ENCODE results near the gene PLXNA3. TPM values are rescaled to one million over a fixed set of nuclear protein-coding genes. Genes with fewer than 3 reads are reported as not detected.

Gene PLXNA3
- total RNA-seq, 1 donor from 2014 or later = 49.0 TPM

DNA sequence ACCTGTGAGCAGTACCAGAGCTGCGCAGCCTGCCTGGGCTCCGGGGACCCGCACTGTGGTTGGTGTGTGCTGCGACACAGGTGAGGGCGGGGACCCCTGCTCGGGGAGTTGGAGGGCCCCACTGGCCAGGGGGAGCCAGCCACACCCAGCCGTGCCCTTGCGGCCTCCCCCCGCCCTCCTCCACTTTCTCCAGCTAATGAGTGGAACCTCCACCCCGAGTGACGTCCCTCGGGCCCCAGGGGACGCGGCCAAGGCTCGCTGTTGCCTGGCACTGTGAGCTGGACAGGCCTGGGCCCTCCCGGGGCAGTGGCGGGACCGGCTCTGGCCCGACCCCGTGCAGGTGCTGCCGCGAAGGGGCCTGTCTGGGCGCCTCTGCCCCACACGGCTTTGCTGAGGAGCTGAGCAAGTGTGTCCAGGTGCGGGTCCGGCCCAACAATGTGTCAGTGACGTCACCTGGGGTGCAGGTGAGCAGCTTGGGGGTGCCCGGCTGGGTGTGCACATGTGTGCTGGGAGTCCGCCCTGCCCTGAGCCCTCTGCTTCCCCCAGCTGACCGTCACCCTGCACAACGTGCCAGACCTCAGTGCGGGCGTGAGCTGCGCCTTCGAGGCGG is 5.6 kb downstream of the PLXNA3 start:
- Histone ChIP-seq H3K4me3 (no peak overlapping the region), H3K4me1 (no peaks in the 10 kb centered on the region), H3K27ac (no peak overlapping the region), H3K9me3 (no peaks in the 10 kb centered on the region), H3K27me3 (no peaks in the 10 kb centered on the region), H3K36me3 (no peaks in the 10 kb centered on the region)
- ATAC-seq (no peak), DNase-seq (no peak)
- TF ChIP-seq, protein P1, sequence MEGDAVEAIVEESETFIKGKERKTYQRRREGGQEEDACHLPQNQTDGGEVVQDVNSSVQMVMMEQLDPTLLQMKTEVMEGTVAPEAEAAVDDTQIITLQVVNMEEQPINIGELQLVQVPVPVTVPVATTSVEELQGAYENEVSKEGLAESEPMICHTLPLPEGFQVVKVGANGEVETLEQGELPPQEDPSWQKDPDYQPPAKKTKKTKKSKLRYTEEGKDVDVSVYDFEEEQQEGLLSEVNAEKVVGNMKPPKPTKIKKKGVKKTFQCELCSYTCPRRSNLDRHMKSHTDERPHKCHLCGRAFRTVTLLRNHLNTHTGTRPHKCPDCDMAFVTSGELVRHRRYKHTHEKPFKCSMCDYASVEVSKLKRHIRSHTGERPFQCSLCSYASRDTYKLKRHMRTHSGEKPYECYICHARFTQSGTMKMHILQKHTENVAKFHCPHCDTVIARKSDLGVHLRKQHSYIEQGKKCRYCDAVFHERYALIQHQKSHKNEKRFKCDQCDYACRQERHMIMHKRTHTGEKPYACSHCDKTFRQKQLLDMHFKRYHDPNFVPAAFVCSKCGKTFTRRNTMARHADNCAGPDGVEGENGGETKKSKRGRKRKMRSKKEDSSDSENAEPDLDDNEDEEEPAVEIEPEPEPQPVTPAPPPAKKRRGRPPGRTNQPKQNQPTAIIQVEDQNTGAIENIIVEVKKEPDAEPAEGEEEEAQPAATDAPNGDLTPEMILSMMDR (IDR thresholded peaks at IDR 0.05) = no peak
- intact Hi-C loops (cut with DNase I) = no loop called here

DNA sequence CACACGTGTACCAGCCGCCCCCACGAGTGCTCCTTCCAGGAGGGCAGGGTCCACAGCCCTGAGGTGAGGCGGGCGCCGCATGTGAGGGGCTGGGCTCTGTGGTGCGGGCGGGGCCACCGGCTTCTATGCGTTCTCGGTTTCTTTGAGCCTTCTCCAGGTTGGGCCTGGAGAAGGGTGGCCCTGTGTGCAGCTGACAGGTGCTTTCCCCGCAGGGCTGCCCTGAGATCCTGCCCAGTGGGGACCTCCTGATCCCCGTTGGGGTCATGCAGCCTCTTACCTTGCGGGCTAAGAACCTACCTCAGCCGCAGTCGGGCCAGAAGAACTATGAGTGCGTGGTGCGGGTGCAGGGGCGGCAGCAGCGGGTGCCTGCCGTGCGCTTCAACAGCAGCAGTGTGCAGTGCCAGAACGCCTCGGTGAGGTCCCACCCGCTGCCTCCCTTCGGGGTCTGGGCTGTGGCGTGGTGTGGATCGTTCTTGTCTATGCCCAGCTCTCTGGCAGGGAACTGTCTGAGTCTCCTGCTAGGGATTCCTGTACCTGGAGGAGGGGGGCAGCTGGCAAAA is 6.8 kb downstream of the PLXNA3 start:
- ATAC-seq (no peak), DNase-seq (no peak)
- Histone ChIP-seq H3K4me1 (no peaks in the 10 kb centered on the region), H3K36me3 (no peaks in the 10 kb centered on the region), H3K9me3 (no peaks in the 10 kb centered on the region), H3K4me3 (no peak overlapping the region), H3K27me3 (no peaks in the 10 kb centered on the region), H3K27ac (no peak overlapping the region)
- TF ChIP-seq, protein P1 (IDR thresholded peaks at IDR 0.05) = no peak
- intact Hi-C loops (cut with DNase I) = no loop called here

DNA sequence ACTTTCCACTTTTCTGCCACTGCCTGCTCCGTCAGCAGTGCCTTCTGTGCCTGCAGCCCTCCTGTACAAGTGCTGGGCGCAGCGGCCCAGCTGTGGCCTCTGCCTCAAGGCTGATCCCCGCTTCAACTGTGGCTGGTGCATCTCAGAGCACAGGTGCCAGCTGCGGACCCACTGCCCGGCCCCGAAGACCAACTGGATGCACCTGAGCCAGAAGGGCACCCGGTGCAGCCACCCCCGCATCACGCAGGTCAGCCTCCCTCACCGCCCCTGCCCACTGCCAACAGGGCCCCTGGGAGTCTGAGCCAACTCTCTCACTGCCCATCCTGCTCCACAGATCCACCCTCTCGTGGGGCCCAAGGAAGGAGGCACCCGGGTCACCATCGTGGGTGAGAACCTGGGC is 7.5 kb downstream of the PLXNA3 start:
- H3K4me1 ChIP-seq = no peaks in the 10 kb centered on the region
- no peaks in the 10 kb centered on the region for H3K9me3 ChIP-seq
- peaks cover 5% of the 10 kb centered on the region for H3K36me3 ChIP-seq
- DNase-seq (no peak), ATAC-seq (no peak)
- H3K27me3 ChIP-seq = no peaks in the 10 kb centered on the region
- TF ChIP-seq, protein P1 (IDR thresholded peaks at IDR 0.05) = no peak
- intact Hi-C loops (cut with DNase I) = no loop called here
- no peak overlapping the region for H3K4me3 ChIP-seq
- no peak overlapping the region for H3K27ac ChIP-seq

DNA sequence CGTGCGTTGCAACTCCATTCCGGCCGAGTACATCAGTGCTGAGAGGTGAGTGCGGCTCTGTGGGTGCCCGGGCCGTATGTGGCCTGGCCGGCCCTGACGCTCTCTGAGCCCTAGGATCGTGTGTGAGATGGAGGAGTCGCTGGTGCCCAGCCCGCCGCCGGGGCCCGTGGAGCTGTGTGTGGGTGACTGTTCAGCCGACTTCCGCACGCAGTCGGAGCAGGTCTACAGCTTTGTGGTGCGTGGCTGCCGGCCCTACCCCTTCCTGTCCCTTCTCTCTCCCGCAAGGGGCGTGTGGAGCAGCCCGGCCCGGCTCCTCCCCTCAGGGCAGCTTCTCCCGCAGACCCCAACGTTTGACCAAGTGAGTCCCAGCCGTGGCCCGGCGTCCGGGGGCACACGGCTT is 8.0 kb downstream of the PLXNA3 start:
- H3K36me3 ChIP-seq = peaks cover 5% of the 10 kb centered on the region
- H3K4me1 ChIP-seq = no peaks in the 10 kb centered on the region
- no peak overlapping the region for H3K4me3 ChIP-seq
- DNase-seq (no peak), ATAC-seq (no peak)
- no peaks in the 10 kb centered on the region for H3K27me3 ChIP-seq
- TF ChIP-seq, protein P1 (IDR thresholded peaks at IDR 0.05) = no peak
- H3K9me3 ChIP-seq = no peaks in the 10 kb centered on the region
- intact Hi-C loops (cut with DNase I) = no loop called here
- H3K27ac ChIP-seq = no peak overlapping the region

DNA sequence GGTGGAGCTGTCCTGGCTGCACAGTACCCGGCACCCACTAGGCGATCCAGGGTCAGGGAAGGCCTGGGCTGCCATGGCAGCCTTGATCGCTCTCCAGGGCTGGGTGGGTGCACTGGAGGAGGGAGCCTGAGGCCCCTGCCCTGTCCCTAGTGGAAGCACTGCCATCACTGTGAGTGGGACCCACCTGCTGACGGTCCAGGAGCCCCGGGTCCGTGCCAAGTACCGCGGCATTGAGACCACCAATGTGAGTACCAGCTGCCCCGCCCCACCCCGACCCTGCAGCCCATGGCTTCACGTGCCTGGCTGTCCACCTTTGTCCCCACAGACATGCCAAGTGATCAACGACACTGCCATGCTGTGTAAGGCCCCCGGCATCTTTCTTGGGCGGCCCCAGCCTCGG is 8.8 kb downstream of the PLXNA3 start:
- TF ChIP-seq, protein P1 (IDR thresholded peaks at IDR 0.05) = no peak
- DNase-seq (no peak), ATAC-seq (no peak)
- H3K36me3 ChIP-seq = peaks cover 5% of the 10 kb centered on the region
- intact Hi-C loops (cut with DNase I) = no loop called here
- no peaks in the 10 kb centered on the region for H3K27me3 ChIP-seq
- no peak overlapping the region for H3K4me3 ChIP-seq
- no peak overlapping the region for H3K27ac ChIP-seq
- H3K4me1 ChIP-seq = no peaks in the 10 kb centered on the region
- H3K9me3 ChIP-seq = no peaks in the 10 kb centered on the region
